ENCODE data around the gene STH. TPM values are rescaled to one million over a fixed set of nuclear protein-coding genes. Genes with fewer than 3 reads are reported as not detected.
A peak's percentile ranks its signal among the peaks of the same experiment; 100 is the strongest.

STH gene
- total and polyA plus RNA-seq, 9 of the 15 experiments (the other 6 are each of a cell fraction or from before 2014, with no cell fraction given) = not detected

DNA sequence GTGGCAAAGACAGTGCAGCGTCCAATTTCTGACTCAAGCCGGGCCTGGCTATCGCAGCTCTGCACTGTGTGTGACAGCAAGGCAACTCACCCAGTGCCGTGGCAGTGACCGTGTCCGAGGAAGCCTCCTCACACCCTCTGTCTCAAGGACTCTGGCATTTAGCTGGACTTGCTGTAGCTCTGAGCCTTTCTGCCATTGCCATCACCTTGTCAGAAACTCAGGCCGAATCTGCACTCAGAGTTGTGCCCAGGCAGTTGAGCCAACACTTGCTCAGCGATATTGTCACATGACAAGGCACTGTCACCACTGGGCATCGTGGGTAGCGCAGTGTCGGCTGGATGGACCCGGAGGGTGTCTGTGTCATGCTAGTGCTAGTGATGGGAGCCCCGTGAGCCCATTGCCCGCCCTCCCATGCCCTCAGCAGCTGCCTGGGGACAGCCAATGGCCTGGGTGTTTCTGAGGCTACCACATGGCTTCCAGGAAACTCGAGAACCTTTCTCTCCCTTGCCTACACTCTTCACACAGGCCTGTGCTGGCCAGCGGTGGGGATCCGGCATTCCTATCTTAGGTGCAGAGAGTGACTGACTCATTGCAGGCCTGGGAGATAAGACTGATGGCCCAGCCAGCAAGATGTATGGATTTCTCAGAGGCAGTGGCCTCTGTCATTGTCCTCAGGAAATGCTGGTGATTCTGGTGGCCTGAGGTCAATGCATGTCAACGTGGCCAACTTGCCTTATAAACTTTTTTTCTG lies 22.1 kb upstream of the STH start (continued):
- peak; percentile 40; the same call in 1 of the 2 replicates for TF ChIP-seq NR2C1 (IDR thresholded peaks at IDR 0.05)
- TF ChIP-seq NR2C1 (tag; IDR thresholded peaks at IDR 0.05) = peak; percentile 59
- TF ChIP-seq SMARCA5 (IDR thresholded peaks at IDR 0.05) = peak; percentile 53; the same call in 1 of the 2 replicates
- TF ChIP-seq CREB1 (IDR thresholded peaks at IDR 0.05) = peak; percentile 41; the same call in 1 of the 2 replicates
- TF ChIP-seq CREB1 (CRISPR knock-in tag; IDR thresholded peaks at IDR 0.05) = no peak
- TF ChIP-seq TAF1 (IDR thresholded peaks at IDR 0.05; ENCODE audit: control insufficient read depth, extremely low read depth, insufficient read depth, low read length, severe bottlenecking) = no peak
- TF ChIP-seq PML (IDR thresholded peaks at IDR 0.05; ENCODE audit: low read length) = peak; percentile 69
- peak; percentile 80 for TF ChIP-seq NEUROD1 (IDR thresholded peaks at IDR 0.05; ENCODE audit: borderline replicate concordance, low read depth, low read length, partially characterized antibody)
- TF ChIP-seq ZNF766 (CRISPR knock-in tag; conservative IDR thresholded peaks at IDR 0.05) = peak; percentile 47; the same call in 1 of the 2 replicates
- TF ChIP-seq ZNF639 (CRISPR knock-in tag; conservative IDR thresholded peaks at IDR 0.05 in 1 of 2, IDR thresholded peaks at IDR 0.05 in 1 of 2) = peak in 1 of 2 experiments; percentile 87; a peak in 2 of 4 replicates
- no peak for TF ChIP-seq ZNF253 (CRISPR knock-in tag; conservative IDR thresholded peaks at IDR 0.05)
- peak; percentile 90 for TF ChIP-seq TOE1 (IDR thresholded peaks at IDR 0.05; ENCODE audit: borderline replicate concordance)
- TF ChIP-seq TOE1 (CRISPR knock-in tag; IDR thresholded peaks at IDR 0.05; ENCODE audit: borderline replicate concordance, low read depth) = no peak
- TF ChIP-seq BRD9 (IDR thresholded peaks at IDR 0.05; ENCODE audit: low read depth, partially characterized antibody) = peak; percentile 26
- TF ChIP-seq U2AF2 (optimal IDR thresholded peaks at IDR 0.05; ENCODE audit: low read depth, low read length) = no peak
- TF ChIP-seq HDAC2 (IDR thresholded peaks at IDR 0.05) = peak; percentile 85; the same call in 1 of the 2 replicates
- TF ChIP-seq, protein P1, sequence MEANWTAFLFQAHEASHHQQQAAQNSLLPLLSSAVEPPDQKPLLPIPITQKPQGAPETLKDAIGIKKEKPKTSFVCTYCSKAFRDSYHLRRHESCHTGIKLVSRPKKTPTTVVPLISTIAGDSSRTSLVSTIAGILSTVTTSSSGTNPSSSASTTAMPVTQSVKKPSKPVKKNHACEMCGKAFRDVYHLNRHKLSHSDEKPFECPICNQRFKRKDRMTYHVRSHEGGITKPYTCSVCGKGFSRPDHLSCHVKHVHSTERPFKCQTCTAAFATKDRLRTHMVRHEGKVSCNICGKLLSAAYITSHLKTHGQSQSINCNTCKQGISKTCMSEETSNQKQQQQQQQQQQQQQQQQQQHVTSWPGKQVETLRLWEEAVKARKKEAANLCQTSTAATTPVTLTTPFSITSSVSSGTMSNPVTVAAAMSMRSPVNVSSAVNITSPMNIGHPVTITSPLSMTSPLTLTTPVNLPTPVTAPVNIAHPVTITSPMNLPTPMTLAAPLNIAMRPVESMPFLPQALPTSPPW (CRISPR knock-in tag; IDR thresholded peaks at IDR 0.05) = peak; percentile 25; the same call in 1 of the 2 replicates
- TF ChIP-seq ZNF707 (CRISPR knock-in tag; conservative IDR thresholded peaks at IDR 0.05) = 0 out of 2 replicates have a peak, but pooled peaks have one; percentile 8
- TF ChIP-seq PYGO2 (tag; IDR thresholded peaks at IDR 0.05) = no peak
- TF ChIP-seq ZNF695 (CRISPR knock-in tag; IDR thresholded peaks at IDR 0.05) = no peak
- TF ChIP-seq YY1 (IDR thresholded peaks at IDR 0.05; ENCODE audit: borderline replicate concordance in 1 of 3, control insufficient read depth in 1 of 3, extremely low read depth in 1 of 3, insufficient read depth in 3 of 3, insufficient read length in 1 of 3, insufficient replicate concordance in 2 of 3, low read depth in 1 of 3, low read length in 2 of 3) = peak in 2 of 3 experiments; percentile 48 to 72
- TF ChIP-seq LARP7 (IDR thresholded peaks at IDR 0.05) = no peak
- TF ChIP-seq XRCC5 (IDR thresholded peaks at IDR 0.05; ENCODE audit: low read depth, low read length) = no peak
- 0 out of 2 replicates have a peak, but pooled peaks have one; percentile 57 for TF ChIP-seq ZNF644 (tag; IDR thresholded peaks at IDR 0.05; ENCODE audit: low read depth)

Measured in K562 (cell line).